ENCODE measurements around the gene DUSP2.
A peak's percentile ranks its signal among the peaks of the same experiment; 100 is the strongest.

Gene DUSP2, protein sequence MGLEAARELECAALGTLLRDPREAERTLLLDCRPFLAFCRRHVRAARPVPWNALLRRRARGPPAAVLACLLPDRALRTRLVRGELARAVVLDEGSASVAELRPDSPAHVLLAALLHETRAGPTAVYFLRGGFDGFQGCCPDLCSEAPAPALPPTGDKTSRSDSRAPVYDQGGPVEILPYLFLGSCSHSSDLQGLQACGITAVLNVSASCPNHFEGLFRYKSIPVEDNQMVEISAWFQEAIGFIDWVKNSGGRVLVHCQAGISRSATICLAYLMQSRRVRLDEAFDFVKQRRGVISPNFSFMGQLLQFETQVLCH
- 914 reads per million, percentile 99 among the genes with 10 or more reads in this experiment for total RNA-seq

DNA sequence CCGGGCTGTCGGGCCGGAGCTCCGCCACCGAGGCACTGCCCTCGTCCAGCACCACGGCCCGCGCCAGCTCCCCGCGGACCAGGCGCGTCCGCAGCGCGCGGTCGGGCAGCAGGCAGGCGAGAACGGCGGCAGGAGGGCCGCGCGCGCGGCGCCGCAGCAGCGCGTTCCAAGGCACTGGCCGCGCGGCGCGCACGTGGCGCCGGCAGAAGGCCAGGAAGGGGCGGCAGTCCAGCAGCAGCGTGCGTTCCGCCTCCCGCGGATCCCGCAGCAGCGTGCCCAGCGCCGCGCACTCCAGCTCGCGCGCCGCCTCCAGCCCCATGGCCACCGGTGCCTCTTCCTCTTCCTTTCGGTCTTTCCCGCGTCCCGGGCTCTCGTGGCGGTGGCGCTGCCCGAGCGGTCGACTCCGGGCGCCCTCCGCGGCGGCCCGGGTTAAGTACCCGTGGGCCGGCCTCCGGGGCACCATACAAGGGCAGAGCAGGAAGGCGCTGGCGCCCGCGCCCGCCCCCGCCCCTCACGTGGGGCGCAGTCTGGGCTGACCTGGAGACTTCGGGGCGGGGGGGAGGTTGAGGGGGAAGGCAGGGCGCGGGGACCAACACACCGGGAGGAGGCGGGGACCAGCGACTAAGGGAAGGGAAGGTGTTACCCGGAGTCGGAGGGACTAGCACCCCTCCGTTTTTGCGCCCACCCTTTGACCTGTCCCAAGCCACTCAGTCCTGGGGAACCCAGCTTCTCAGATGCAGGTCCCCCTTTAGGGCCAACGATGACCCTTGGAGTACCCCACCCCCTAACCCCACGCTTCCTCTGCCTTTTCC, at the start of gene DUSP2:
TSS of gene DUSP2 (minus strand) at position 405 of the 812 bp plus-strand sequence. CDS start at position 319, 86 bp downstream.
- DNase-seq: peak; percentile 84

DNA sequence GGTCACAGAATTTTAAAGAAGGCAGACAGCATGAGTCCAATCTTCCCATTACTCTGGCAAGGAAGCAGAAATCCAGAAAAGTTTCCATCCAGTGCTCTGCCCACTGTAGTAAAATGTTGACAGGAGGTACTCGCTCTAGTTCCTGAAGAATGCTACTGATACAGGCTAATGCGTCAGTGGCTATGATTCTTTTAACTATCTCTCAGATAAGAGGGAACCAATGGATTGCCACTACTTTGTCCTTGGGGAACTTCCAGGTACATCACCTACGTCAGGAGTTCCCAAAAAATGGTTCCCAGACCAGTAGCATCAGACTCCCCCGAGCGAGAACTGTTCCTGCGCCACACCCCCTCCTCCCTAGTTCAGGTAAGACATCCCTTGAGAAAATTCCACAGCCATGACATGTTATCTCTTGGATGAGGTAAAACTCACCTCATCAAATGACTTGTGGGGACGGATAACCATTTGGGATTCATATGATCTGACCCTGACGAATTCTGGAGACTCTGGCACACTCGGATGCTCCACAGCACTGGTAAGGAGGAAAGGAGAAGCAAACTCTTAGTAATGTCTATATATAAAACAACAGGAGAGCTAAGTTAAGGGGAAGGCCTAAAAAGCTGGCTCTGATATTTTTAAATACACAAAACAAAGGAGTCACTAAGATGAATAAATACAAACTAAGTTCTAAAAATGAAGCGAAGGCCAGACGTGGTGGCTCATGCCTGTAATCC, 46.9 kb upstream of the DUSP2 start:
- DNase-seq: no peak

DNA sequence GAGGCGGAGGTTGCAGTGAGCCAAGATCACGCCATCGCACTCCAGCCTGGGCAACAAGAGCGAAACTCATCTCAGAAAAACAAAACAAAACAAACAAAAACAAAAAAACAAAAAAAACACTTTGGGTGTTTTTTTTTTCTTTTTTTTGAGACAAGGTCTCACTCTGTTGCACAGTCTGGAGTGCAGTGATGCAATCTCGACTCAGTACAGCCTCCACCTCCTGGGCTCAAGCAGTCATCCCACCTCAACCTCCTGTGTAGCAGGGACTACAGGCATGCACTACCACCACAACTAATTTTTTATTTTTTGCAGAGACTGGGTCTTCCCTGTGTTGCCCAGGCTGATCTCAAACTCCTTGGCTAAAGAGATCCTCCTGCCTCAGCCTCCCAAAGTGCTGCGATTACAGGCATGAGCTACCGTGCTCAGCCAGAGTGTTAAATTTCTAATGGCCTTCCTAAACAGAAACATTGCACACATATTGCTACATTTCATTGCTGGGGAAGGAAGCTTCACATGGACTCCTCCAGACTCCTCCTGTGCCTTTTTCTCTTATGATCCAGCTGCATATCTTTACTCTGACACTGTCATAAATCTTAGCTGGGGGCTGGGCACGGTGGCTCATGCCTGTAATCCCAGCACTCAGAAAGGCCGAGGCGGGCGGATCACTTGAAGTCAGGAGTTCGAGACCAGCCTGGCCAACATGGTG, 43.7 kb upstream of the DUSP2 start:
- no peak for DNase-seq

DNA sequence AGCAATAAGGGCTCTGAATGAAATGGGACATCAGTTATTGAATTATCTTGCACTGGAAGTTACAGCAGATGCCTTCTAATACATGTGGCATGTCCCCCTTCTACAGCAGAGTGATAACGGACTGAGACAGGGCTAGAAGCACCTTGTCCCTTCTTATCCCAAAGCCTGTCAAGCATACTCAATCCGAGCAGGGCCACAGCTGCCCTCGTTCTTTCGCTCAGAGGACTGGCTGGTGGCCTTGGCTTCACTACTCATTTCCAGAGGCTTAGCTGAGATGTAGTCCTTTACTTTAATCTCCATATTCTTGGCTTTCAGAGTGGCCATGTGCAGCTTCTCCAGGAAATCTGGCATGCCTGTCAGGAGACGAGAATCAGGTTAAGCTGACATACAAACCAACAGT, 41.3 kb upstream of the DUSP2 start:
- no peak for DNase-seq

DNA sequence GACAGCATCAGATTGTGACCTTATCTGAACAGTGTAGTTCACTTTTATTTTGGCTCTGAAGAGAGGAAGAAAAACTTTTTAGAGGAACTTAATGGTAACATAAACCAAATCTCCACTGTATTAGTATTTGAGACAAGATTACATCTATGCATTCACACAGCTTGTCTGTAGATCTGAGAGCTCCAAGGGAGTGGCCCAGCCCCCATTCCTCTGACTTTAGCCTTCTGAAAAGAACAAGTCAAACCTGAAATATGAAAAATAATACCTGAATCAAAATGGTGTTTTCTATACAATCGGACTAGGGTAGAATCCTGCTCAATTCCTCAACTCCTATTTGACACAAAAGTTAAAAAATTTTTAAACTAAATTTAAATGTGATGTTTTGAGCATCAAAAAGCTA, 40.3 kb upstream of the DUSP2 start:
- no peak for DNase-seq

DNA sequence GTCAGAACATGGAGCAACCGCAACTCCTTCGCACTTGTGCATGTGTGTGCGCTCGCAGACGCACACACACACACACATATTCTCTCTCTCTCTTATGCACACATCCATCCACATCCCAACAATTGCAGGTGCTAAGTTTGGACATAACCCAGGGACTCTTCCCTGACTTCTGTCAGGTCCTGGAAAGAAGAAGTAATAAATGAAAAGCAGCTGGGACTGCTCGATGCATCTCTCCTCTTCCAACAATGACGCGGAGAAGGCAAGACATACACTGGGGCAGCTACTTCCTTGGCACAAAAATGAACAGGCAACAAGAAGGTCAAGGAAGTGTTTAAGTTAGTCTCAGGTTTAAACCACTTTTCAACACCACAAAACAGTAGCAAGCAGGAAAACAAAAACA, 39.7 kb upstream of the DUSP2 start:
- no peak for DNase-seq

DNA sequence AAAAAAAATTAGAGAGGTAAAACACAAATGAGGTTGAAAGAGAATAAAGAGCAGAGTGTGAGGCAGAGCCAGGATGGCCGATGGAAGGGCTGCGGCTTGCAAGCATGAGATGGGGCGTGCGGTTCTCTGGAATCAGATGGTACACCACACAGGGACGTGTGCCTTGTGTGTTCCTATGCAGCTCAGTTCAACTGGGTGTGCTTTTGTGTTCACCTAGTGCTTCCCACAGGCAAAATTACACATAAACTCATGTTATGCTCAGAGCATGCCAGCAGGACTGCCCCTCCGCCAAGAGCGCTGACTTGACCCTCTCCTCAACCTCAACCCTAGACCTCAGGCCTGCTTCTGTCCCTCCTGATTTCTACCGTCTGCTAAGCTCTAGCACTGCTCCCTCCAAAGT, 38.9 kb upstream of the DUSP2 start:
- no peak for DNase-seq

DNA sequence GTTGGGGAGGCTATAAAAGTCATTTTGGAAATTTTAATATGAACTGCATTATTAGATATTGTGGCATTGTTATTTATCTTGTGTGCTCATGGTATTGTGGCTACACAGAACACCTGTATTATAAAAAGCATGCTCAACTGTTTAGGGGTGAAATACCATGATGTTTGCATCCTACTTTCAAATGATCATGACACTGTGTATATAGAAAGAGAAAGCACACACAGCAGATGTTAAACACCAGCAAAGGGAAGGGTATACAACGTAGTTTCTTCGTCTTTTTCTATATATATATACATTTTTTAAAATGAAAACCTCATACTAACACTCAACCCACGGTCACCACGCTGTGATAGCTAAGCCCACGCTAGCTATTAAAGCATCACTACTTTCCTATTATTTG, 36.3 kb upstream of the DUSP2 start:
- no peak for DNase-seq

DNA sequence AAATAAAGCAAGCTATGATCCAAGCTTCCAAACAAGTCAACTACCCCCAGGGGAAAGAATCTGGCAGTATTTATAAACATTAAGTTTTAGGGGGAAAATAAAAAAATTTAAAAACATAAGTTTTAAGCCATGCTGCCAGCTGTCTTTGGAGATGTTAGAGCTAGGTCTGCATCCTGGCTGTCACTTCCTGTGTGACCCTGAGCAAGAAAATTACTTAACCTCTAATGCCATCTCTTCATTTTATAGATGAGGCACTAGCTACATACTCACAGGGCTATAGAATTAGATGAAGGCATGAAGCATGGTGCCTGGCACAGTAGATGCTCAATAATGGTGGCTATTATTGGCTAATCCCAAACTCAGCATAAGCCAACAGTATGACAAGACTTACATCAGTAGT, 35.3 kb upstream of the DUSP2 start:
- no peak for DNase-seq

DNA sequence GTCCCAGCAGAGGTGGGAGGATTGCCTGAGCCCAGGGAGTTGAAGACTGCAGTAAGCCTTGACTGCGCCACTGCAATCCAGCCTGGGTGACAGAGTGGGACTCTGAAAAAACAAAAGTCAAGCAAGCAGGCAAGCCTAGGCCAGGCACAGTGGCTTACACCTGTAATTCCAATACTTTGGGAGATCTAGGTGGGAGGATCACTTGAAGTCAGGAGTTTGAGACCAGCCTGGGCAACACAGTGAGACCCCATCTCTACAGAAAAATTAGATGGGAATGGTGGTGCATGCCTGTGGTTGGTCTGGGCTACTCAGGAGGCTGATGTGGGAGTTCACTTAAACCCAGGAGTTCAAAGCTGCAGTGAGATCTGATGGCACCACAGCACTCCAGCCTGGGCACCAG, 34.8 kb upstream of the DUSP2 start:
- DNase-seq: no peak

DNA sequence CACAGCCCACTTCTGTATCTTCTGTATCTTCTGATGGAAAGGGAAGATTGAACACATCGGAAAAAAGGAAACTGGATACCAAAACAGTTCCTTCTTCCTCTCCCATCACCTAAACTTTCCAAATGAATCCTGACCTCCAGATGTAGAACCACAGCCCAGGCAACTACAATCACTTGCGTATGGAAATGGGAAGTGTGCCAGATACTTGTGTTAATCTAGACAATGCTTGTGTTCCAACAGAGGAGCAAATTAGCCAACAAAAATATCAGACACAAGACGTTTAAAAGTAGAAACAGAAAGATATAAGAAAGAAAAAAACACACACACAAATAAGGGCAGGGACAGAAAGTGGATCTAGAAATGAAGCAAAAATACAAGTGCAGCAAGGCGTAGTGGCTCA, 31.4 kb upstream of the DUSP2 start:
- no peak for DNase-seq

DNA sequence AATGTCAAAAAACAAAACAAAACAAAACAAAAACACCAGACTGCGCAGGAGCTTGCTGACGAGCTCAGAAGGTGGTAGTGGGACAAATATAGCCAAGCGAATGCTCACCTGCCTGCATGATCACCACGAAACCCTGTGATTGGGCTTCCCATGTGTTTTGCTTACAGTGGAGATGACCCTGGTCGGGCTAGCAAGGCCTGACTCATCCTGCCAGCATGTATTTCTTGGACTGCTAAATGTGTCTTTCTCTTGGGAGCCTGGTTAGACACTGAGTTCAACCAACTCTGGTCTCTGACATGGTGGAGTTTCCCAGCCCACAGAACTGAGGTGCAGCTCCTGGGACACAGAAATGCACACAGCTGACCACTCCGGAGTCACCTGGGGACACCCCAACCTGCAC, 30.7 kb upstream of the DUSP2 start:
- no peak for DNase-seq

DNA sequence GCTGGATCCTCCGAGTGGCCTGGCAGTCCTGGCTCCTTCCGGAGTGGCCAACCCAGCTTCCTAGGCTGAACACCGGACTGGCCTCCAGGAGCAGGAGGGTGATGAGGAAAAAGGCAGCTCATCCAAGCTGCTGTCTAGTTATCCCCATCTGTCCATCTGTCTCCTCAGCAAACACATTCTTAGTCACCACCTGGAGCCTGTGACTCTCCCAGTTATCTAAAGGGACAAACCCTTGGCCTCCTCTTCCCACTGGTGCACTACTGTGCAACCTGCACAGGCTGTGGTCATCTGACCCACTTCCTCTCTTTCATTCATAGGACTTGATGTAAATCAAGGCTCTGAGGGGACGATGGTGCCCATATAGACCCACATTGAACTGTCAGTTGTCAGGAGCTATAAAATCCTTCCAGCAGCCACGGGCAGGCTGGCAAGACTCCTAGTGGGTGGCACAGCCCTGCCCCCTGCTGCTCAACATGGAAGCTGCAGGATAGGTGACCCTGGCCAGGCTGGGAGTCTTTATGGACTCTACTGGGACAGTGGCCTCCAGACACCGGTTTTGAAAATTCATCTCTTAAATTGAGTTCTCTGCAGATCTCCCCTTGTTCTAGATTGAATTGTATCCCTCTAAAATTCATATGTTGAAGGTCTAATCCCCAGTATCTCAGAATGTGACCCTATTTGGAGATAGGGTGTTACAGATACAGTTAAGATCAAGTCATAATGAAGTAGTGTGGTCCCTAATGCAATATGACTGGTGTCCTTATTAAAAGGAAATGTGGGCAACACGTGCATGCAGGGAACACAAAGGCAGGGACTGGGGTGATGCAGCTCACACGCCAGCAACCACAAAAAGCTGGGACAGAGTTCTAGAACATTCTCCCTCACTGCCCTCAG, 29.3 kb upstream of the DUSP2 start:
- peak; percentile 79 for DNase-seq

DNA sequence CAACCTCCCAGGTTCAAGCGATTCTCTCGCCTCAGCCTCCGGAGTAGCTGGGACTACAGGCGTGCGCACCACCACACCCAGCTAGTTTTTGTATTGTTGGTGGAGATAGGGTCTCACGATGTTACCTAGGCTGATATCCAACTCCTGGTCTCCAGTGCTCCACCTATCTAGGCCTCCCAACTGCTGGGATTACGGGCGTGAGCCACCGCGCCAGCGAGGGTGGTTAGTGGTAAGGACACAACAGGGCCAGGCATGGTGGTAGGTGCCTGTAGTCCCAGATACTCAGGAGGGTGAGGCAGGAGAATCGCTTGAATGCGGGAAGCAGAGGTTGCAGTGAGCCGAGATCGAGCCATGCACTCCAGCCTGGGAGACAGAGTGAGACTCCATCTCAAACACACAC, 26.6 kb upstream of the DUSP2 start:
- no peak for DNase-seq

DNA sequence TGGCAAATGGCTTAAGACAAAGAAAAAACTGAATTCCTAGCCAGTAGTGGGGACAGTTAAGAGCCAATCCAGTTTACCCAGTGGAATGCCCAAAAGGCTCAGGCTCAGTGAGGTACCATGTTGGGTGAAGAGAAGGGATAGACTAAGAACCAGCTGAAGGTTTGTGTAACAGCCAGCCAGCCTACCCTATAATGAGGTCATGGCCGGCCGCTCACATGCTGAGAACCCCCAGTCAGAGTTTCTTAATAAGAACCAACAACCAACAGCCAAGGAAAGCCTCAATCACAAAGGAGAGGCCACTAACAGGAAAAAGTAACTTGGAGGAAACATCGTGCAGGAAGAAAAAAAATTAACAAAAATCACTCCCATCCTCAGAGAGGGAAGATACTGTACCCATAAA, 25.4 kb upstream of the DUSP2 start:
- DNase-seq: no peak

DNA sequence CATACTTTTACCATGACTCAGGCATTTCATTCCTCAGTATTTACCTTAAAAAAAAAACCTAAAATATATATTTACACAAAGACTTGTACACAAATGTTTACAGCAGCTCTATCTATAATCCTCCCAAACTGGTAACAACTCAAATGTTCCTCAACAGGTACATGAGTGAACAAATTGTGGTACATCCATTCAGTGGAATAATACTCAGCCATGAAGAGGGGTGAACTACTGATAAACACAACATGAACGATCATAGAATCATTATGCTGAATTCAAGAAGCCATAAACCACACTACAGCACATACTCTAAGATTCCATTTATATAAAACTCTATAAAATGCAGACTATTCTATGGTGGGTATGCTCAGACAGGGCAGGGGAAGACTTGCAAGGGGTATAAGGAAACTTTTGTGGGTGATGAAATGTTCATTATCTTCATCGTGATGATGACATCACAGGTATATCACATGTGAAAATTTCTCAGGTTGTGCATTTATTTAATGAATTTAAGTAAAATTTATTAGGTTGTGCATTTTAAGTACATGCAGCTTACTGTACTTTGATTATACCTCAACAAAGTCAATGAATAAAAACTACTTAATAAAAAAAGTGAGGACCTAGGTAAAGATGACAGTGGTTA, 24.7 kb upstream of the DUSP2 start:
- no peak for DNase-seq

DNA sequence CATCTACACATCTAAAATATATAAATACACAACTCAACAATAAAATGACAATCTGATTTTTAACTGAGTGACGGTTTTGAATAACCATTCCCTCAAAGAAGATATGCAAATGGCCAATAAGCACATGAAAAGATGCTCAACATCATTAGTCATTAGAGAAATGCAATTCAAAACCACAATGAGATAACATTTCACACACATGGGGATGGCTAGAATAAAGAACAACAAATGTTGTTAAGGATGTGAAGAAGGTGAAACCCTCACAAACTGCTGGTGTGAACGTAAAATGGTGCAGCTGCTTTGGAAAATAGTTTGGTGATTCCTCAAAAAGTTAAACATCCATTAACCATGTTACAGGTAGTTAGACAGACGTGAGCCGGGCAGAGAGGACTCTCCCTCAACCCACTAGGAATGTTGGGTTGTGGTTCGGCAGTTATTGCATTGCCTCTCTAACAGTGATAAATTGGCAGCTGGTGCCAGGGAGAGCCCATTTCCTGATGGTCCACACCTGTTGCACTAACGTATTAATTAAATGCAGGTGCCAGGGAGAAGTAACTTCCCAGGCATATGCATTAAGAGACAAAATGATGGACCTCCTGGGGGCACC, 22.3 kb upstream of the DUSP2 start:
- no peak for DNase-seq

DNA sequence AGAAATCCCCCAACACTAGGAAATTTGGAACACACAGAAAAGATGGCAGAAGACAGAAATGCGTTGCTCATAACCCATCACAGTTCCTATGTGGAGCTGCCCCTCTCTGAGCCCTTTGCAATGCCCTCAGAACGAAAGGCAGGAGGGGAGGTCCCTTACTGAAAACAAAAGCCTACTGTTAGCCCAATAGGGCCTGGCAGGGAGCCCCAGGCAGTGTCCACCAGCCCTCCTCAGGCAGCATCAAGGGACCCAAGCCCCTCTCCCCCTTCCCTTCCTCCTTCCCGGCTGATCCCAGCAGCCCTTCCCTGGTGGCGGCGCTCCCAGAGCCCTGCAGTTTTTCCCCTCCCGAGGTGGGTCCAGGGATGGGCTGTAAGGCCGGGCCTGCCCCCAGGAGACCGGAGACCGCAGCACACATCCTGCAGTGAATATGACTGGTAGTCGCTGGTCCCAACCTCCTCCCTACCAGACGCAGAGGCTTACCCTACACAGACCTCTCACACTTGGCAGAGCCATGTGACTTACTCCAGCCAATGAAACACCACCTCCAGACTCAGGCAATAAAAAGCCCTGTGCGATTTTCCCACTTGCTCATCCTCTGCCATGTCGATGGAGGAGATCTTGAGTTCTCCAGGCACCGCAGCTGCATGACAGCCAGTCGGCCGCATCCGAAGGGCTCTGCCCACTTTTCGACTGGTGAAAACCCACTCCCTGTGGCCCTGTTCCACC, 19.4 kb upstream of the DUSP2 start:
- DNase-seq: peak; percentile 37

DNA sequence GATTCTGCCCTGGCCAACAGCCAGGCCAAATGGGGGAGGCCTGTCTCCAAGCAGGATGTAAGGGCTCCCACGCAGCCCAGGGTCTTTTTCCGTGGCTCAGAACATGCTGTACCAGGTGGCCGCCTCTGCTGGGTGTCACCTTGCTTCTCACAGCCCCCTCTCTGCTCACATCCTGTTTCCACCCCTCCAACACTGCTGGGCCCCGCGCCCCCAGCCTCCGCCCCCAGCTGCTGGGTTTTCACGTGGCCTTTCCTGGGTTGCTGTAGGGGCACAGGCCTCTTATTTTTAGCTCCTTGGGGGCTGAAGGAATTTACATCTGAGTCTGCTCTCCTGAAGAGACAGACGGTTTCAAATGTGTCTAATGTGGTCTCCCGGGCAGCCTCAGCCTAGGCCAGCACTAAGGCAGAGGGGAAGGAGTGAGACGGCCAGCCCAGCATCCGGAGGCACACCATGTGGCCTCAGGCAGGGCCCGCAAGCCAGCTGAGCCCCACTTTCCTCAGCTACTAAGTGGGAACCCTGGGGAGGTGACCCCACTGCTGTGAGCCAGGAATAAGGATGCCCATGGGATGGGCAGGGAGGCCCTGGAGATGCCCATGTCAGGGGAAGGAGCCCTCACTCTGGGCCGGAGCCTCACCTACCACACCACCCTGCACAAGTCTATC, 18.7 kb upstream of the DUSP2 start:
- DNase-seq: peak; percentile 49

DNA sequence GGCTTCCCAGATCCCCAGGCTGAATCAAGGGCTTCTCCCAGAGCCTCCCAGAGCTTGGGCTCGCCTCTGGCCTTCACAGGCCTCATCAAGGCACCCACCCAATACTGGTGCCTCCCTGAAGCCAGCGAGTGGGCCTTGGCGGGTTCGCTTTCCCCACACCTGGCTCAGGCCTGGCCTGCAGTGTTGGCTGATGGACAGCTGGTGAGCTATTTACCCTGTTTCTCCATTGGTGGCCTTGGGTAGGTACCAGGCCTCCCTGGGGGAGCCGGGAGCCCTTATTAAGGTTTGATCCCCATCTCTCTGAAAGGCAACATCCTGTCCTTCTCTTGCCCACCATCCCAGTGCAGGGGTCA, 18.2 kb upstream of the DUSP2 start:
- DNase-seq: peak; percentile 1
